PC-9 (cell line): Measurements from ENCODE around the gene TEAD2. TPM values are rescaled to one million over a fixed set of nuclear protein-coding genes. Genes with fewer than 3 reads are reported as not detected.
"Not testable (repeated sequence)": the region's sequence is repeated elsewhere in the genome, so short reads cannot be mapped to it uniquely, and the experiment has no call there.

ENCODE experiments used
- BruUV-seq: library from RNA; stranded (reverse); fragments of 400-500 nt; replicated peaks from 2 replicates; lab custom pipeline; 2021; lab: Mats Ljungman, UMichigan
- CTCF ChIA-PET: fragments of 300-600 bp; sonication (Branson Sonifier 250); formaldehyde crosslinking; loops from one replicate; lab custom pipeline; 2022; ENCODE audit warnings: antibody characterized with exemption; lab: Charles Lee
- POLR2A ChIA-PET: fragments of 300-600 bp; sonication (Branson Sonifier 250); formaldehyde crosslinking; loops from one replicate; lab custom pipeline; 2022; ENCODE audit warnings: antibody characterized with exemption; ENCODE audit not compliant: unreplicated experiment; lab: Charles Lee
- DNase-seq, 2 experiments: peaks; one replicate each; pipeline versions ENCODE4 v3.0.0 to v3.0.0-alpha.2; 2015 to 2022; ENCODE audit warnings: mixed read lengths in 1 of 2
- H2AFZ ChIP-seq: fragments of 200-600 bp; sonication (generic); 2 replicates; pipeline ENCODE4 v1.8.1; 2017; ENCODE audit warnings: antibody characterized with exemption
- H3F3A ChIP-seq: fragments of 200-600 bp; sonication (generic); 2 replicates; pipeline ENCODE4 v1.8.1; 2017; ENCODE audit warnings: antibody characterized with exemption, mild to moderate bottlenecking, low read depth; ENCODE audit not compliant: insufficient read depth
- H3K27ac ChIP-seq: fragments of 200-600 bp; sonication (generic); 2 replicates; pipeline ENCODE4 v1.6.1; 2016; ENCODE audit warnings: mixed run types
- H3K27me3 ChIP-seq: fragments of 200-600 bp; sonication (generic); 2 replicates; pipeline ENCODE4 v1.6.1; 2016; ENCODE audit warnings: low read depth, mixed run types; ENCODE audit not compliant: insufficient read depth
- H3K36me3 ChIP-seq: fragments of 200-600 bp; sonication (generic); 2 replicates; pipeline ENCODE4 v1.6.1; 2016; ENCODE audit warnings: low read depth, mixed run types
- H3K4me1 ChIP-seq: fragments of 200-600 bp; sonication (generic); replicated peaks from 2 replicates; pipeline ENCODE4 v1.6.1; 2016; ENCODE audit warnings: mixed run types; ENCODE audit not compliant: insufficient read depth
- H3K4me2 ChIP-seq: fragments of 200-600 bp; sonication (generic); 2 replicates; pipeline ENCODE4 v1.6.1; 2017; ENCODE audit warnings: mixed run types
- H3K4me3 ChIP-seq: fragments of 200-600 bp; sonication (generic); 2 replicates; pipeline ENCODE4 v1.6.1; 2016; ENCODE audit warnings: mixed run types
- H3K79me2 ChIP-seq: fragments of 200-600 bp; sonication (generic); 2 replicates; pipeline ENCODE4 v1.6.1; 2017; ENCODE audit warnings: low read depth, mixed run types
- H3K9me2 ChIP-seq: fragments of 200-600 bp; sonication (generic); 2 replicates; pipeline ENCODE4 v1.8.1; 2017; ENCODE audit warnings: mild to moderate bottlenecking; ENCODE audit not compliant: insufficient read depth
- H3K9me3 ChIP-seq: fragments of 200-600 bp; sonication (generic); 2 replicates; pipeline ENCODE4 v1.8.1; 2016; ENCODE audit warnings: low read depth; ENCODE audit not compliant: insufficient read depth
- H4K20me1 ChIP-seq: fragments of 200-600 bp; sonication (generic); 2 replicates; pipeline ENCODE4 v1.8.1; 2017; ENCODE audit not compliant: insufficient read depth
- CTCF ChIP-seq: fragments of 200-600 bp; sonication (generic); conservative IDR thresholded peaks from 2 replicates; pipeline ENCODE4 v1.6.1; 2017; ENCODE audit warnings: mixed run types, antibody characterized with exemption, mild to moderate bottlenecking, moderate library complexity
- EZH2 ChIP-seq: fragments of 200-600 bp; sonication (generic); IDR thresholded peaks from 2 replicates; pipeline ENCODE4 v1.8.0; 2017; ENCODE audit warnings: antibody characterized with exemption, low read depth
- intact Hi-C: fragments of 100-400 bp; cut with micrococcal nuclease; formaldehyde crosslinking; loops from one replicate; pipeline ENCODE4 v1.10.0; 2022; ENCODE audit not compliant: unreplicated experiment
- total RNA-seq: library from RNA; stranded (reverse); gene quantifications from 2 replicates; pipeline ENCODE4 v1.2.3, GENCODE V29; 2021

The TEAD2 gene
- total RNA-seq, 1 experiment from 2014 or later: 55.6 TPM

GRCh38 chr19:49331616-49332055, 30.6 kb downstream of the TEAD2 start:
- 0 out of 2 replicates have a peak overlapping the region, but pooled peaks have one; percentile 5 for H2AFZ ChIP-seq
- H3K27ac ChIP-seq: no peak overlapping the region
- no peak overlapping the region for H3K4me3 ChIP-seq
- ChIA-PET POLR2A (no interaction called here), CTCF (no interaction called here)
- no peaks in the 10 kb centered on the region for H3F3A ChIP-seq
- H3K9me3 ChIP-seq: no peaks in the 10 kb centered on the region
- DNase-seq: peak in 1 of 2 experiments; percentile 51
- TF ChIP-seq EZH2 (no peak), CTCF (no peak)
- no peaks in the 10 kb centered on the region for H4K20me1 ChIP-seq
- BruUV-seq: no TSS peak
- intact Hi-C loops: no loop called here
- no peaks in the 10 kb centered on the region for H3K36me3 ChIP-seq
- no peaks in the 10 kb centered on the region for H3K79me2 ChIP-seq
- no peaks in the 10 kb centered on the region for H3K27me3 ChIP-seq
- H3K4me2 ChIP-seq: peak overlapping the region; percentile 41; the same call in 1 of the 2 replicates
- H3K4me1 ChIP-seq: no peaks in the 10 kb centered on the region
- no peaks in the 10 kb centered on the region for H3K9me2 ChIP-seq

GRCh38 chr19:49331187-49331586, 31.0 kb downstream of the TEAD2 start:
- POLR2A ChIA-PET, H4K20me1 ChIP-seq, CTCF ChIA-PET, H3K27ac ChIP-seq, H3K36me3 ChIP-seq, H3K4me3 ChIP-seq, BruUV-seq, H3K27me3 ChIP-seq, H3K79me2 ChIP-seq, intact Hi-C loops, H3K4me1 ChIP-seq, H3K9me2 ChIP-seq, H3K9me3 ChIP-seq, H3F3A ChIP-seq, DNase-seq: not testable (repeated sequence)
- peak overlapping the region; percentile 41; the same call in 1 of the 2 replicates for H3K4me2 ChIP-seq
- 0 out of 2 replicates have a peak overlapping the region, but pooled peaks have one; percentile 5 for H2AFZ ChIP-seq

- H3F3A ChIP-seq: no peaks in the 10 kb centered on the region
- ChIA-PET POLR2A (interaction anchor here (0.5 kb wide), 1 partner anchor 273 kb away, joined by 3 read pairs; no protein-coding TSS in a partner anchor), CTCF (no interaction called here)
- H3K9me3 ChIP-seq: no peaks in the 10 kb centered on the region
- H4K20me1 ChIP-seq: no peaks in the 10 kb centered on the region
- no peaks in the 10 kb centered on the region for H3K4me1 ChIP-seq
- no peak overlapping the region for H2AFZ ChIP-seq
- no peak overlapping the region for H3K4me3 ChIP-seq
- TF ChIP-seq CTCF (no peak), EZH2 (no peak)
- no peaks in the 10 kb centered on the region for H3K79me2 ChIP-seq
- no peak for DNase-seq
- no peak overlapping the region for H3K4me2 ChIP-seq
- BruUV-seq: no TSS peak
- H3K27me3 ChIP-seq: peaks cover 8% of the 10 kb centered on the region; the same call in 1 of the 2 replicates
- no peaks in the 10 kb centered on the region for H3K36me3 ChIP-seq
- no peak overlapping the region for H3K27ac ChIP-seq
- intact Hi-C loops: no loop called here
- H3K9me2 ChIP-seq: no peaks in the 10 kb centered on the region
Observed at GRCh38 chr19:49328741-49329140, 33.5 kb downstream of the TEAD2 start.
